Measurements from ENCODE around the gene GREM2.

DNA sequence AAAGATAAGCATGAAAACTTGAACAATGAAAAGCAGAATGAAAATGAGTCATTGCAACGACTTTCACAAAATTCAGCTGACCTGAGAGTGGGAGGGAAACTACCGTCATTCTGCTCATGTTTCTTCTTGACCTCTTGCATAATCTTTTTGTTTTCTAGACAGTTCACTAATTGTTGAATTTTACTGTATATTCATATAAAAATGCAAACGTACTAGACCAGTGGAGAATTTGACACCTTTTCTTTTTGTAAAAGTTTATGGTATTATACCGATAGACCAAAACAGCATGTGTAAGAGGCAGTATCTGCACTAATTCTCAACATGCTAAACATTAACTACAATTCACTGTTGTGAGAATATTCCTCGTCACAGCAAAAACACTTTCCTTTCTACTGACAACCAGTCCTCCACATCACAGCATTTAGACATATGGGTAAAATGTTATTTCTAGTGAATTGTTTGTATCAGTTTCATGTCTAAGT, 137.8 kb downstream of the GREM2 start:
- TF ChIP-seq, protein P1, sequence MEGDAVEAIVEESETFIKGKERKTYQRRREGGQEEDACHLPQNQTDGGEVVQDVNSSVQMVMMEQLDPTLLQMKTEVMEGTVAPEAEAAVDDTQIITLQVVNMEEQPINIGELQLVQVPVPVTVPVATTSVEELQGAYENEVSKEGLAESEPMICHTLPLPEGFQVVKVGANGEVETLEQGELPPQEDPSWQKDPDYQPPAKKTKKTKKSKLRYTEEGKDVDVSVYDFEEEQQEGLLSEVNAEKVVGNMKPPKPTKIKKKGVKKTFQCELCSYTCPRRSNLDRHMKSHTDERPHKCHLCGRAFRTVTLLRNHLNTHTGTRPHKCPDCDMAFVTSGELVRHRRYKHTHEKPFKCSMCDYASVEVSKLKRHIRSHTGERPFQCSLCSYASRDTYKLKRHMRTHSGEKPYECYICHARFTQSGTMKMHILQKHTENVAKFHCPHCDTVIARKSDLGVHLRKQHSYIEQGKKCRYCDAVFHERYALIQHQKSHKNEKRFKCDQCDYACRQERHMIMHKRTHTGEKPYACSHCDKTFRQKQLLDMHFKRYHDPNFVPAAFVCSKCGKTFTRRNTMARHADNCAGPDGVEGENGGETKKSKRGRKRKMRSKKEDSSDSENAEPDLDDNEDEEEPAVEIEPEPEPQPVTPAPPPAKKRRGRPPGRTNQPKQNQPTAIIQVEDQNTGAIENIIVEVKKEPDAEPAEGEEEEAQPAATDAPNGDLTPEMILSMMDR (conservative IDR thresholded peaks at IDR 0.05; ENCODE audit: low read depth, low read length) = no peak
- TF ChIP-seq EZH2phosphoT487 (IDR thresholded peaks at IDR 0.05; ENCODE audit: borderline replicate concordance, low read length) = no peak
